ENCODE measurements around the gene PRDX6. TPM values are rescaled to one million over a fixed set of nuclear protein-coding genes. Genes with fewer than 3 reads are reported as not detected.

Gene PRDX6
- total and polyA plus RNA-seq, 7 donors: 369 to 592 (median 529) TPM

DNA sequence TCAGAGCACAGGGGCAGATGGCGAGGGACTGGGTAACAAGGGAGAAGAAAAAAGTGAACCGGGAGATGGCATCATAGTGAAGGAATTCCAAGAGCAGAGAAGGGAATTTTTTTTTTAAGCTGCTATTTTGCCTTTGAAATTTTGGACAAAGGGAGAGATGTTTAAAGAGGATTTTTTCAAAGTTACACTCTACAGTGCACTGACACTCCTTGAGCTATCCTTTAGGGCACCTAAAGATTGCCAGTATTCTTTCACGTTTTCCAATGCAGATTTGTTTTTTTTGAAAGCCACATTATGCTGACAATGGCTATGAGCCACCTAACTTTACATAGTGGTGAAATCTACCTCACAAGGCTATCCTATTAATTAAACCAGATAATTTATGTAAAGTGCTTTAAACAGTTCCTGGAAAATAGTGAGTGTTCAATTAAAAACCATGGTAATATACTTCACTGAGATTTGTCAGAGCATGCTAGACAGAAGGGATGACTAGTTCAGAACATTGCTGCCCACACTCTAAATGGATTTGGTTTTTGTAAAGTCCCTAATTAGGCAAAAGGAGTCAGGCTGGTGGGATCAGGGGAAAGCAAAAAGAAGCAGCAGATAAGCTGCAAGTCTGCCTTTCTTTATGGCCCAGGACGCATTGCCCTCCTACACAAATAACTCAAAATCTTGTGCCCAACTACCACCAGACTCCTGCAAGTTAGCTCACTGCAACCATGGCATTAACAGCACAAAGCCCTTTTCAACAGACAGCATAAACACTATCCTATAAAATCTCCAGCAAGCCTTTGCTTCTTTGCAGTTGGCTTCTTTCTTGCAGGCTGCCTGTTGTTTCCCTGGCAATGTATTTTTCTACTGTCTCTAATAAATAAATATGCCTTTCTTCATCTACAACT is 53.9 kb downstream of the PRDX6 start:
- H3K36me3 ChIP-seq (ENCODE audit: insufficient read depth in 1 of 2, low read depth in 1 of 2): no peaks in the 10 kb centered on the region
- no peaks in the 10 kb centered on the region for H3K9me3 ChIP-seq
- no peaks in the 10 kb centered on the region for H3K4me1 ChIP-seq
- DNase-seq (no peak), ATAC-seq (no peak)
- no peak overlapping the region for H3K4me3 ChIP-seq
- no peak overlapping the region for H3K27ac ChIP-seq
- TF ChIP-seq, protein P1, sequence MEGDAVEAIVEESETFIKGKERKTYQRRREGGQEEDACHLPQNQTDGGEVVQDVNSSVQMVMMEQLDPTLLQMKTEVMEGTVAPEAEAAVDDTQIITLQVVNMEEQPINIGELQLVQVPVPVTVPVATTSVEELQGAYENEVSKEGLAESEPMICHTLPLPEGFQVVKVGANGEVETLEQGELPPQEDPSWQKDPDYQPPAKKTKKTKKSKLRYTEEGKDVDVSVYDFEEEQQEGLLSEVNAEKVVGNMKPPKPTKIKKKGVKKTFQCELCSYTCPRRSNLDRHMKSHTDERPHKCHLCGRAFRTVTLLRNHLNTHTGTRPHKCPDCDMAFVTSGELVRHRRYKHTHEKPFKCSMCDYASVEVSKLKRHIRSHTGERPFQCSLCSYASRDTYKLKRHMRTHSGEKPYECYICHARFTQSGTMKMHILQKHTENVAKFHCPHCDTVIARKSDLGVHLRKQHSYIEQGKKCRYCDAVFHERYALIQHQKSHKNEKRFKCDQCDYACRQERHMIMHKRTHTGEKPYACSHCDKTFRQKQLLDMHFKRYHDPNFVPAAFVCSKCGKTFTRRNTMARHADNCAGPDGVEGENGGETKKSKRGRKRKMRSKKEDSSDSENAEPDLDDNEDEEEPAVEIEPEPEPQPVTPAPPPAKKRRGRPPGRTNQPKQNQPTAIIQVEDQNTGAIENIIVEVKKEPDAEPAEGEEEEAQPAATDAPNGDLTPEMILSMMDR (IDR thresholded peaks at IDR 0.05): no peak
- H3K27me3 ChIP-seq (ENCODE audit: insufficient read depth in 3 of 3, low read length in 2 of 3): no peaks in the 10 kb centered on the region
- intact Hi-C loops (cut with DNase I): no loop called here
- 54 to 63% (median 57%) methylated on average over 4 of the region's 4 CpGs for WGBS, 3 donors

DNA sequence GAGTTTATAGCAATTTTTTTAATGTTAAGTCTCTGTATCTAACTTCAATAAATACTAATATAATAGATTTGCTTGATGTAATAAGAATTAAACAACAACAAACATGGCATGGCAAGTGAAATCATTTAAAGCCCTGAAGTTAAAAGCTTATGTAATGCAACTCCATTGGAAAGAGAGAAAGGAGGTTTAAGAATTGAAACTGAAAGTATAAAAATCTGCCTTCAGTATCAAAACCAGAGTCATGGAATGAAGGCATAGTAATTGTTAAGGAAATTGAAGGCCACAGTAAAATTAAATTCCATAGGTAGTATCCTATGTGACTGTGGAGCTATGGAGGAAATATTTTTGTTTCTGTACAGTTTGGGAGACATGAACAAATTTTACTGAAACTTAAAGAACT is 55.1 kb downstream of the PRDX6 start:
- no peak overlapping the region for H3K4me3 ChIP-seq
- no peak for DNase-seq
- TF ChIP-seq, protein P1 (IDR thresholded peaks at IDR 0.05): no peak
- no peaks in the 10 kb centered on the region for H3K9me3 ChIP-seq
- no peaks in the 10 kb centered on the region for H3K36me3 ChIP-seq (ENCODE audit: insufficient read depth in 1 of 2, low read depth in 1 of 2)
- ATAC-seq: no peak
- no peaks in the 10 kb centered on the region for H3K4me1 ChIP-seq
- intact Hi-C loops (cut with DNase I): no loop called here
- H3K27ac ChIP-seq: no peak overlapping the region
- H3K27me3 ChIP-seq (ENCODE audit: insufficient read depth in 3 of 3, low read length in 2 of 3): no peaks in the 10 kb centered on the region

DNA sequence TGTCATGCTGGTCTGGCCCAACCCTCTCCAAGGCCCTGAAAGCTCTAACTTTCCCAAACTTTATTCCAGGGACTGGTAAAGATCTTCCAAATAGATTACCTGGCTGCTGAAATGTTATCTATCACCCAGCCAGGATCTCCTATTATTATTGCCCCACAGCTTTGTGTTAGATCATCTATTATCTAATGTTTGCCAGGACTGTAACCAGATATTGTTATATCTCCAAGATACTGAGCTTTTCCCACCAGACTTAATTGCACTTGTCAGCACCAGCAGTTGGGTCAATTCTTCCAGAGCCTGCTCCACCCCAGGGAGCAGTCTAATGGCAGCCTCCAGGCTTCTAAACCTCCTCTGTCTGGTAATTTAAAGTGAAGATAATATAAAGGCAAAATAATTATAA is 59.1 kb downstream of the PRDX6 start:
- H3K4me1 ChIP-seq: no peaks in the 10 kb centered on the region
- H3K4me3 ChIP-seq: no peak overlapping the region
- no peaks in the 10 kb centered on the region for H3K36me3 ChIP-seq (ENCODE audit: insufficient read depth in 1 of 2, low read depth in 1 of 2)
- H3K27me3 ChIP-seq (ENCODE audit: insufficient read depth in 3 of 3, low read length in 2 of 3): no peaks in the 10 kb centered on the region
- no peaks in the 10 kb centered on the region for H3K9me3 ChIP-seq
- no peak for DNase-seq
- no peak for ATAC-seq
- TF ChIP-seq, protein P1 (IDR thresholded peaks at IDR 0.05): no peak
- intact Hi-C loops (cut with DNase I): no loop called here
- no peak overlapping the region for H3K27ac ChIP-seq

Other genes starting within 250 kb of the PRDX6 start
- gene SLC9C2, start 125.7 kb downstream of the PRDX6 start, total RNA-seq: not detected
- gene SLC9C2, start 125.7 kb downstream of the PRDX6 start, polyA plus RNA-seq: not detected
- not detected for gene TEX50, start 158.0 kb downstream of the PRDX6 start, total RNA-seq
- gene TEX50, start 158.0 kb downstream of the PRDX6 start, polyA plus RNA-seq: not detected
- gene ANKRD45, start 192.5 kb downstream of the PRDX6 start, total RNA-seq: not detected
- gene ANKRD45, start 192.5 kb downstream of the PRDX6 start, polyA plus RNA-seq: under 1 TPM in 1 of 3 donors, not detected in 2; 0.05 TPM
- 10 to 100 TPM; 11.3 to 19.6 (median 15.7) TPM for gene KLHL20, start 237.6 kb downstream of the PRDX6 start, total RNA-seq
- 10 to 100 TPM in 1 of 3 donors, 1 to 10 TPM in 2; 7.8 to 17.1 (median 8.8) TPM for gene KLHL20, start 237.6 kb downstream of the PRDX6 start, polyA plus RNA-seq

Data from psoas muscle (tissue), 8 donors.